ENCODE measurements around the gene LRRC27. TPM values are rescaled to one million over a fixed set of nuclear protein-coding genes. Genes with fewer than 3 reads are reported as not detected.
A peak's percentile ranks its signal among the peaks of the same experiment; 100 is the strongest.
"Not testable (repeated sequence)": the region's sequence is repeated elsewhere in the genome, so short reads cannot be mapped to it uniquely, and the experiment has no call there.

Gene LRRC27
- total RNA-seq, 1 donor from 2014 or later, result 12.4 TPM

DNA sequence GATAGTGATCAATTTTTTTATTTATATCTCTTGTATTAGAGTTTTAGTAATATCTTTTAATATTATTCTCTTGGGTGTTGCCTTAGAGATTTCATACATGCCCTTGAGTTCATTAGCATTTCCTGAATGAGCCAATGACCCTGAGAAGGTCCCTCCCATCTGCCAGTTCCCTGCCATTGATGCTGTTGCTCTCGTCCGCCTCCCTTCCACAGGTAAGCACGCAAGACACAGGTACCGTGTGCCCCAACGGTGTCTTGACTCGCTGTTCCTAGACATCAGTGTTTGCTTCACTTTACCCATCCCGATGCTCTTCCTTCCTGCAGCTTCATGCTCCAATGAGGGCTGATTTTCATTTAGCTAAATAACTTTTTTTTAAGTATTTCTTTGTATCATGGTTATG, 45.3 kb downstream of the LRRC27 start:
- no peak for DNase-seq (ENCODE audit: low spot score)
- no peak for ATAC-seq
- intact Hi-C loops (cut with DNase I), result no loop called here

DNA sequence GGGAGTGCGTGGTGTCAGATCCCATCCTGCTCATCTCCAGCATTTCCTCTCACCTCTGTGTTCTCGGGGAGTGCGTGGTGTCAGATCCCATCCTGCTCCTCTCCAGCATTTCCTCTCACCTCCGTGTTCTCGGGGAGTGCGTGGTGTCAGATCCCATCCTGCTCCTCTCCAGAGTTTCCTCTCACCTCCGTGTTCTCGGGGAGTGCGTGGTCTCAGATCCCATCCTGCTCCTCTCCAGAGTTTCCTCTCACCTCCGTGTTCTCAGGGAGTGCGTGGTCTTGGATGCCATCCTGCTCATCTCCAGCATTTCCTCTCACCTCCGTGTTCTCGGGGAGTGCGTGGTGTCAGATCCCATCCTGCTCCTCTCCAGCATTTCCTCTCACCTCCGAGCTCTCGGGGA, 47.0 kb downstream of the LRRC27 start:
- intact Hi-C loops (cut with DNase I); ATAC-seq; DNase-seq (ENCODE audit: low spot score): not testable (repeated sequence)

DNA sequence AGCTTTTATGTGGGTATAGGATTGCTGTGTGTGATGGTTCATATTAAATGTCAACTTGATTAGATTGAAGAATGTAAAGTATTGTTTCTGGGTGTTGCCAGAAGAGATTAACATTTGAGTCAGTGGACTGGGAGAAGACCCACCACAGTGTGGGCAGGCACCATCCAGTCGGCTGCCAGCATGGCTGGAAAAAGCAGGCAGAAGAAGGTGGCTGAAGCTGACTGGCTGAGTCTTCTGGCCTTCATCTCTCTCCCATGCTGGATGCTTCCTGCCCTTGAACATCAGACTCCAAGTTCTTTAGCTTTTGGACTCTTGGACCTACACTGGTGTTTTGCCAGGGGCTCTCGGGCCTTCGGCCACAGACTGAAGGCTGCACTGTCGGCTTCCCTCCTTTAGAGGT, 49.0 kb downstream of the LRRC27 start:
- not testable (repeated sequence) for ATAC-seq; DNase-seq (ENCODE audit: low spot score)
- intact Hi-C loops (cut with DNase I), result loop anchor here (10.0 kb wide), 1 partner anchor 264 kb away; no protein-coding TSS in a partner anchor

DNA sequence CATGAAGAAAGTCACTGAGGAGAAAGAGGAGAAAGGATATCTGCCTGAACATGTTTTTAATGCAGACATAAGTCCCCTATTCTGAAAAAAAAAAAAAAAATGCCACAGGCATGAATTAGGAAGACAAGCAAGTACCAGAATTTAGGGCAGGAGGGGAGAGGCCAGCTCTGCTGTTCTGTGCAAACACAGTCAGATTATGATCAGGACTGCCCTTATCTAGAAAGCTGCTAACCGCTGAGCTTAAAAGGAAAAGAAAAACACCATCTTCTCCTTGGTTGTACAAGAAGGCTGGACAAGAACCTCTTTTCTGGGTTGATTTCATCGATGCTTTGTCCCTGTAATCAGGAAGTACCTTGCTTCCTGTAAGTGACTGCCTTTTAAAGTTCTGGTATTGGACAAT, 49.7 kb downstream of the LRRC27 start:
- intact Hi-C loops (cut with DNase I), result loop anchor here (10.0 kb wide), 1 partner anchor 263 kb away; no protein-coding TSS in a partner anchor

DNA sequence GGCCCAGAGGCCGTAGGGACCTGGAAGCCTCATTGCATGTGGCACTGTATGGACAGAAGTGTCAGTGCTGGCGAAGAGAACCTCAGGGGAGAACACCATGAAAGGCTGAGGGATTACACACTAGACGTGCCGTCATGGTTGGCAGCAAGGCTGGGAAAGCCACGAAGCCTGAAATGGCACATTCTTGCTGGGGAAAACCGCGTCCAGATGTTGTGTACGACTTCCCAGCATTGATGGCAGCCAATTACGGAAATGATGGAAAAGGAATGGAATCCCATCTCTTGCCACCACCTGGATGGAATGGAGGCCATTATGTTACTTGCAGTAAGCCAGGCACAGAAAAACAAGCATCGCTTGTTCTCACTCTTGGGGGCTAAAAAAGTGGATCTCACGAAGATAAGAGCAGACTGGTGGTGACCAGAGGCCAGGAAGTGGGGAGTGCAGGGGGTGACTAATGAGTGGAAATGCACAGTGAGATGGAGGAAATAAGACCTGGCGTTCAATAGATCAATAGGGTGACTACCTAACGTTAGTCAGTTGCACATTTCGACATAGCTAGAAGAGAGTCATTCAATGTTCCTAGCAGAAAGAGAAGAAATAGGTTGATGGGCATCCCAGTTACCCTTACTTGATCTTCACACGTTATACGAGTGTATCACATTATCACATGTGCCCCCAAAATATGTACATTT, 50.4 kb downstream of the LRRC27 start:
- no peak for ATAC-seq
- intact Hi-C loops (cut with DNase I), result loop anchor here (10.0 kb wide), 1 partner anchor 262 kb away; no protein-coding TSS in a partner anchor
- DNase-seq (ENCODE audit: low spot score), result no peak

More for the DNA sequence above, 49.7 kb downstream of the LRRC27 start:
- no peak for DNase-seq (ENCODE audit: low spot score)
- ATAC-seq, result no peak

DNA sequence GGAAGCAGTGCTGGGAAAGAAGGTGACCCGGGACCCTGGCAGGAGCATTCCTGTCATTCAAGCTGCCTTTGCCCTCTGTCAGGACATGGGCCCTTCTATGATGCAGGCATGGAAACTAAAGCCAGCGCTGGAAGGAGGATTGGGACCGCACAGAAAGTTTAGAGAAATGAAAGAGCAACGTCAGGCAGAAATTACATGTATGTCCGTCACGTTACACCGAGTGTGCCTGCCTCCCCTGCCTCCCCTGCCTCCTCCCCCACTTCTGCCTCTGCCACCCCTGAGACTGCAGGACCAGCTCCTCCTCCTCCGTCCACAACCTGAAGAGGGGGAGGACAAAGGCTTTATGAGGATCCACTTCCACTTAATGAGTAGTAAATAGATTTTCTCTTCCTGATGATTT, 51.1 kb downstream of the LRRC27 start:
- DNase-seq (ENCODE audit: low spot score) (peak; percentile 52), ATAC-seq (no peak)
- intact Hi-C loops (cut with DNase I), result loop anchor here (10.0 kb wide), 1 partner anchor 262 kb away; no protein-coding TSS in a partner anchor

DNA sequence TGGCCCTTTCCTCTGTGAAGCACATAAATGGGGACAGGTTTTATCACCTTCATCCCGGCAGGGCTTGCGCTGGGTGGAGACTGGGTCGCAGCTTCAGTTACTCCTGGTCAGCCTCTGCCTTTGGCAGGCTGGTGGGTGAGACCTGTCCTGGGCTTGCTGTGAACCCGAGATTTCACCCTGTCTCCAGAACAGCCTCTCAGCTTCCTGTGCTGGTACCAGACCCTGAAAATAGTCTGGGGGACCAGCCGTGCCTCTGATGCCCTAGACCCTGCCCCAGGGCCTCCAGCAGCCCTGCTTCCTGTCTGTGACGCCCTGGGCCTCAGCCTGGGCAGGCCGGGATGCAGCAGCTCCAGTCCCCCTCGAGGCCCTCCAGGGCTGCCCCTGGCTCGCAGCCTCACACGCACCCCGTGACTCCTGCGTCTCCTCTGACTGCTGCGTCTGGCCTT, 51.8 kb downstream of the LRRC27 start:
- intact Hi-C loops (cut with DNase I), result loop anchor here (10.0 kb wide), 1 partner anchor 261 kb away; no protein-coding TSS in a partner anchor
- ATAC-seq, result no peak
- peak; percentile 56 for DNase-seq (ENCODE audit: low spot score)

DNA sequence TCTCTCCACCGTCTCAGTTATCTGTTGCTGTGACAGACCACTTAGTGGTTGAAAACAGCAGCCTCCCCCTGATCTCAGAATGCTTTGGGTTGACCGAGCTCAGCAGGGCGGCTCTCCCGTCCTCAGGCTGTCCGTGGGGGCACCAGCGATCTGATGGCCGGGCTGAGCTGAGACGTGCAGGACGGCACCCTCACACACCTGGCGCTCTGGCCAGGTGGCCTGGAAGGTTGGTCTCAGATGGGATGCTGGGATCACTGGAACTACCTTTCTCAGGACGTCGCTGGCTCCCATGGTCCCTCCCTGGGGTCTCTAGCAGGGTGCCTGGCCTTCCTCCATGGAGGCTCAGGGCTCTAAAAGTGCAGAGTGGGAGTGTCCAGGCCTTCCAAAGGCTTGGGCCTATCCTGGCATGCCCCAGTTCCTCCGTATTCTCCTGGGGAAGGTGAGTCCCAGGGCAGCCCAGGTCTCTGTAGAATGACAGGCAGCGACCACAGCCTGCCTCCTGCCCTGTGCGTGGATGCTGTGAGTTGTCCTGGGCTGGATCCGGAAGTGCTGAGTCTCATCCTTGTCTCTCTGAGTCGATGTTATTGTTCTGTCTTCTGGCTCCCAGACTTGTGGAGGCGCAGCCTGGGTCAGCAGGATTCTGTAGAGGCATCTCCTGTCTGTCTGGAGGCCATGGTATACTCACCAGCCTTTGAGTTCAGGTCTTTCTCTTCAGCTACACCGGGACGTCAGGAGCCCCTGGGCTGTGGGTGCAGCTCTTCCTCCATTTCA, 52.8 kb downstream of the LRRC27 start:
- DNase-seq (ENCODE audit: low spot score), result peak; percentile 45
- intact Hi-C loops (cut with DNase I), result loop anchor here (10.0 kb wide), 1 partner anchor 260 kb away; no protein-coding TSS in a partner anchor
- no peak for ATAC-seq

DNA sequence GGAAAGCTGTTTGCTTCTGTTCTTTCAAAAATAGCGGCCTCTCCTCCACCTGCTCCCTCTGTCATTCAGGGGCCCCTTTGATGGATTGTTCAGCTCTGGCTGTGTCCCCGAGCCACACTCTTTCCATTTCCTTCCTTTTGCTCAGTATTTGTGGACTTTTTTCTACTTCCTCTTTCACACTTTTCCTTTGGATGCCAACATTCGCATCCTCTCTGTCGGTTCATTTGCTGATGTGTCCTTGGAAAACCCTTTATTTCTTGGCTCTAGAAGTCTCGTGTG, 53.3 kb downstream of the LRRC27 start:
- intact Hi-C loops (cut with DNase I), result loop anchor here (10.0 kb wide), 1 partner anchor 259 kb away; no protein-coding TSS in a partner anchor
- DNase-seq (ENCODE audit: low spot score) (no peak), ATAC-seq (no peak)

DNA sequence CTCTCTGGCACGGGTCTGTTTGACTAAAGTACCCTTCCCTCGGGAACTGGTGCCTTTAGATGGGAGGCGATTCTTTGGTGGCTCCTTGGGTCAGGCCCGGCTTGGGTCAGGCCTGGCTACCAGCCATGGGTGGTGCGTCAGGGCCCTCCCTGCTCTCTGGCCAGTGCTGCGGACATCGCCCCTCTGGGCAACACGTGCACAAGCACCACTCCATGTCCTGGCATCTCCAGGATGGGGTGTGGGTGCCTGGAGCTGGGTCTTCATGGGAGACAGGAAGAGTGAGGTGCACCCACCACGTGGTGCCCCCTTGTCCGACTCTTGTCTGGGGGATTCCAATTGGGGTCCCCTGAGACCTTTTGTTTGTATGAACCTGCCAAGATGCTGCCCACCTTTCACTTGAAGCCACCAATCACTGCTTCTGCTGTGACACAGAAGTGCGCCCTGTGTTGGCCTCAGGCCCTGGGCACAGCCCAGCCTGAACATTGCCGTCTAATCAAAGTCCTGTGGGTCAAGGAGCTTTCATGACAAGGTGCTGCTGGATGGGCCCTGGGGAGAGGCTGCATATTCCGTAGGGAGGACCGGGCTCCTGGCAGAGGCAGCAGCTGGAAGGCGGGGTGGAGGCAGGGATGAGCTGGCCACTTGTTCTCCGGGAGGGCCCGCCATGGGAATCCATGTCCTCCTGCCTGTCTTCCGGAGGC, 53.9 kb downstream of the LRRC27 start:
- intact Hi-C loops (cut with DNase I), result loop anchor here (10.0 kb wide), 1 partner anchor 259 kb away; no protein-coding TSS in a partner anchor
- ATAC-seq (no peak), DNase-seq (ENCODE audit: low spot score) (peak; percentile 53)

DNA sequence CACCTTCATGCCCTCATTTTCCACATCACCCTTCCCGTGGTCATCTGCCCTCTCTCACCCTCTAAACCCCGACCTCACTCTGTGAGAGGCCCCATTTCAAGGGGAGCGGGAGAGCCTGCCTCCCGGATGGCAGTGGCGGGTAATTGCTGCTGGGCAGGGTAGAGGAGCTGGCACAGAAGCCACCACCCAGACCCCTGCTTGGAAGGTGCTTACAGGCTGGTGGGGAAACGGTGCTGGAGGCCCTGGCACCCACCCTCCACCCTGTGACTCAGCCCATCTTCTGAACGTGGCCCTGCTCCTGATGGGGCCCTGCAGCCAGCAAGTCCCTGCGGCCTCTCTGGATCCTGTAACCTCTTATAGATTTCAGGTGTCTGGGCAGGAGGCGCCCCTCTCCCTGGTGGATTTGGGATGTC, 54.4 kb downstream of the LRRC27 start:
- intact Hi-C loops (cut with DNase I), result loop anchor here (10.0 kb wide), 1 partner anchor 258 kb away; no protein-coding TSS in a partner anchor
- no peak for ATAC-seq
- no peak for DNase-seq (ENCODE audit: low spot score)

DNA sequence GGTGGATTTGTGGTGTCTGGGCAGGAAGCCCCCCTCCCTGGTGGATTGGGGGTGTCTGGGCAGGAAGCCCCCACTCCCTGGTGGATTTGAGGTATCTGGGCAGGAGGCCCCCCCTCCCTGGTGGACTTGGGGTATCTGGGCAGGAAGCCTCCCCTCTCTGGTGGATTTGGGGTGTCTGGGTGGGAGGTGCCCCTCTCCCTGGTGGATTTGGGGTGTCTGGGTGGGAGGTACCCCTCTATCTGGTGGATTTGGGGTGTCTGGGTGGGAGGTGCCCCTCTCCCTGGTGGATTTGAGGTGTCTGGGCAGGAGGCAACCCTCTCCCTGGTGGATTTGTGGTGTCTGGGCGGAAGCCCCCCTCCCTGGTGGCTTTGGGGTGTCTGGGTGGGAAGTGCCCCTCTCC, 54.9 kb downstream of the LRRC27 start:
- peak; percentile 58 for DNase-seq (ENCODE audit: low spot score)
- intact Hi-C loops (cut with DNase I), result loop anchor here (10.0 kb wide), 1 partner anchor 258 kb away; no protein-coding TSS in a partner anchor

DNA sequence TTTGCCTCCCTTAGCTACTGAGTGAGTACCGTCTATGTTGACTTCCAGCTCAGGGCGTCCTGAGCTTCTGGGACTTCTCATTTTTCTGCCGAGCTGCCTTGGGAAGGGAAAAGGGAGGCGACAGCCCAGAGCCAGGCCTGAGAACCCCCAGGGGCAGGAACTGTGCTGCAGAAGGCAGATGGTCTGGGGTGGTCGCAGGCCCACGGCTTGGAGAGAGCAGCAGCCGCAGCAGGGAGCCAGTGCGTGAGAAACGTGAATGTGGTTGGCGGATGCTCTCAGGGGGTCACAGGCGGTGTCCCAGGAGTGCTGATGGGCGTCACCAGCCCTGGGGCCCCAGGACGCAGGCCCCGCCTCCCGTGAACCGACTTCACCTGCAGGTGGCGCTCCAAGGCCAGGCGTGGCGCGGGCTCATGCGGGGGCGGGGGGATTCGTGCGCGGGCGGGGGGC, 55.8 kb downstream of the LRRC27 start:
- intact Hi-C loops (cut with DNase I), result loop anchor here (2.0 to 10.0 kb wide), 2 partner anchors 65 to 257 kb away; no protein-coding TSS in a partner anchor
- DNase-seq (ENCODE audit: low spot score) (peak; percentile 88), ATAC-seq (peak; percentile 72)

More for the DNA sequence above, 54.9 kb downstream of the LRRC27 start:
- ATAC-seq, result not testable (repeated sequence)

DNA sequence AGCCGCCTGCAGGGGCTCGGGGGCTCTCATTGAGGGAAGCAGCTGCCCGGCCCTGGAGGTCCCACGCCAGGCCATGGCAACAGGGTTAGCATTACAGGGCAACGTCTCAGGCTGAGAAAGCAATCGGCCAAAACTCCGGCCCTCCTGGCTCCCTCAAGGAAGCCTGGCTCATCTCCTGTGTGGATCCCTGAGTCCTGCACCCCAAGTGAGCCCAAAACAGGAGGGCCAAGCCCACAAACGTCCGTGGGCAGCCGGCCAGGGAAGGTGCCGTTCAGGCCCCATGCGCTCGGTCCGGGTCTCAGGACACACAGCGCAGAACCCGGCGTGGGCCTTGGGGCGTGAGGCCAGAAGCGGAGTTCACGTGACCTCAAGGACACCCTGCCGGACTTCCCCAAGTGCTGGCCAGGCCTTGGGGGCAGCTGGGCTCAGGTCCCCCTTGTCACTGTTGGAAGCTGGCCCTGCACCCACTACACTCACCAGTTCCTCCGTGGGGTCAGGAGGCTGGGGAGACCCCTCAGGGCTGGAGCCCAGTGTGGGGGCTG, 57.0 kb downstream of the LRRC27 start:
- ATAC-seq (peak; percentile 59), DNase-seq (ENCODE audit: low spot score) (peak; percentile 79)
- intact Hi-C loops (cut with DNase I), result loop anchor here (2.0 to 10.0 kb wide), 2 partner anchors 64 to 256 kb away; no protein-coding TSS in a partner anchor

DNA sequence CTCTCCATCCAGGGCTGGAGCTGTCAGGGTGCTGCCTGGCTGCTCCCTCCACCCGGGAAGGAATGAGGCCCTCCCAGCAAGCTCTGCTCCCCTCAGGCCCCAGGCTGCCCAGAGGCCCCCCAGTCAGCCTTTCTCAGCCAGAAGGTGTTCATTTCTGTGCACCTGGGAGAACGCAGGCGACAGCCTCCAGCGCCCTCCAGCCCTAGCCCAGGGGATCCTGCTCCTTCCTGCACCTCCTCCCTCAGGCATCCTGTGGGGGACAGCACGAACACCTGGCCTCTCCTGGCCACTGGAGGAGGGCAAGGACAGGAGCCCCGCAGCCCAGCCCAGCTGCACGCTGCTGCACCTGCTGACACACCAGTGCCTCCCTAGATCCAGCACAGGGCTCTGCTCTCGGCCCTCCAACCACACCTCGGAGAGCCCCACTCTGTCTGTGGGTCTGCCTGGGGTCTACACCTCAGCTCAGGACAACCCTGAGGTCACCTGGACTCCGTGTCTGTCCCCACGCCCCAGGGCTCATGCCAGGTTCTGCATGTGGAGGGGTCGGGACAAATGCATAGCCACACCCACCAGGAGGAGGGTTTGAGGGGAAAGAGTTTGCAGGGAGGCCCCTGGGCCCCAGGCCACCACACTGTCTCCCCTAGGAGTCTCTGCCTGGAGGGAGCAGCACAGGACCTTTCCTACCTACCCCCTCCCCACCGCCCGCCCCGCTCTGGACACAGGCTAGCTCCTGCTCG, 57.6 kb downstream of the LRRC27 start:
- ATAC-seq (peak; percentile 1), DNase-seq (ENCODE audit: low spot score) (peak; percentile 56)
- intact Hi-C loops (cut with DNase I), result loop anchor here (2.0 to 10.0 kb wide), 2 partner anchors 63 to 255 kb away; no protein-coding TSS in a partner anchor

DNA sequence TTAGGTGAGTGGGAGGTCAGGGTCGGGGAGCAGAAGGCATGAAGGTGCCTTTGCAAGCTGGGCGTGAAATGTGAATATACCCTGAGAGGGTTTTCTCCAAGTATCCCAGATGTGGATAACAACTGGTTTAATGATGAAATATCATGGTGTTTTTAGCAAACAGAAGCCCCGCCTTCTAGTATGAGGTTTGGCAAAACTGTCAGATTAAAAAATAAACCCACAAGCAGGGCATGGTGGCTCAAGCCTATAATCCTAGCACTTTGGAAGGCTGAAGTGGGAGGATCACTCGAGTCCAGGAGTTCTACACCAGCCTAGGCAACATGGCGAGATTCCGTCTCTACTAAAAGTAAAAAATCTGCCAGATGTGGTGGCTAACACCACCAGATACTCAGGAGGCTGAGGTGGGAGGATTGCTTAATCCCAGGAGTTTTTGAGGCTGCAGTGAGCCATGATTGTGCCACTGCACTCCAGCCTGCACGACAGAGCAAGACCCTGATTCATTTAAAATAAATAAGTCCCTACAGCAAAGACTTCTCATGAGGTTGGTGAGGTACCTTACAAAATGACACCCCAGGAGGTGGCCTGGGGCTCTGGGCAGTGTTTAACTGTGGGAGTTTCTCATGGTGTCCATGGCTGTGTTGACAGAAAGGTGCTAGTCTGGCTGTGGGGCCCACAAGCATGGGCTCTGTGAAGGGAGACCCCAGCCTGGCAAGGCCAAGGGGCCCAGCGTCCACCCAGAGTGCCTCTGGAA, 58.4 kb downstream of the LRRC27 start:
- ATAC-seq (no peak), DNase-seq (ENCODE audit: low spot score) (peak; percentile 48)
- intact Hi-C loops (cut with DNase I), result no loop called here

Measured in sciatic nerve (tissue), 2 donors.